ENCODE data around the gene MAD1L1. TPM values are rescaled to one million over a fixed set of nuclear protein-coding genes. Genes with fewer than 3 reads are reported as not detected.

The MAD1L1 gene
- total RNA-seq, 2 experiments from 2014 or later: 40.0 to 44.7 TPM

DNA sequence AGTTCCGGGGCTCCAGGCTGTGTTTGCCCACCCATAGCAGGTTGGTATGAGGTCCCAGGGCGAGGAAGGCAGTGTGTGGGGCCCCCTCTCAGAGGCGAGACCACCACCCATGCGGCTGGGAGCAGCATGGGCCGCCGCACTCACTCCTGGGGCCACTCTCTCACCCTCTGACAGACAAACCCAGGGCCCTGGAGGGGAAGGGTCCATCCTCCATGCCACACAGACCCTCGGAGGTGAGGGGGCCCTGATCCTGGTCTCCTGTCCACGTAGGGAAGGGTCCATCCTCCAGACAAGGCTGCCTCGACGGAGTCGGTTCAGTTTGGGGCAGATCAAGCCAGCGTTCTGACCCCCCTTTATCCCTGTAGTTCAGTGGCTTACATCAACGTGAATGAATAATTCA lies 331.9 kb downstream of the MAD1L1 start:
- Mint-ChIP-seq H3K4me1 (ENCODE audit: low read depth) (no peaks in the 10 kb centered on the region), H3K27me3 (no peaks in the 10 kb centered on the region), H3K27ac (no peak overlapping the region), H3K4me3 (no peak overlapping the region), H3K9me3 (no peaks in the 10 kb centered on the region), H3K36me3 (ENCODE audit: low read depth) (no peaks in the 10 kb centered on the region)
- POLR2A ChIA-PET: no interaction called here
- ATAC-seq (no peak), DNase-seq (no peak)
- TF ChIP-seq, protein P1, sequence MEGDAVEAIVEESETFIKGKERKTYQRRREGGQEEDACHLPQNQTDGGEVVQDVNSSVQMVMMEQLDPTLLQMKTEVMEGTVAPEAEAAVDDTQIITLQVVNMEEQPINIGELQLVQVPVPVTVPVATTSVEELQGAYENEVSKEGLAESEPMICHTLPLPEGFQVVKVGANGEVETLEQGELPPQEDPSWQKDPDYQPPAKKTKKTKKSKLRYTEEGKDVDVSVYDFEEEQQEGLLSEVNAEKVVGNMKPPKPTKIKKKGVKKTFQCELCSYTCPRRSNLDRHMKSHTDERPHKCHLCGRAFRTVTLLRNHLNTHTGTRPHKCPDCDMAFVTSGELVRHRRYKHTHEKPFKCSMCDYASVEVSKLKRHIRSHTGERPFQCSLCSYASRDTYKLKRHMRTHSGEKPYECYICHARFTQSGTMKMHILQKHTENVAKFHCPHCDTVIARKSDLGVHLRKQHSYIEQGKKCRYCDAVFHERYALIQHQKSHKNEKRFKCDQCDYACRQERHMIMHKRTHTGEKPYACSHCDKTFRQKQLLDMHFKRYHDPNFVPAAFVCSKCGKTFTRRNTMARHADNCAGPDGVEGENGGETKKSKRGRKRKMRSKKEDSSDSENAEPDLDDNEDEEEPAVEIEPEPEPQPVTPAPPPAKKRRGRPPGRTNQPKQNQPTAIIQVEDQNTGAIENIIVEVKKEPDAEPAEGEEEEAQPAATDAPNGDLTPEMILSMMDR (IDR thresholded peaks at IDR 0.05): no peak
- intact Hi-C loops (cut with micrococcal nuclease): no loop called here
- CTCF ChIA-PET: no interaction called here

DNA sequence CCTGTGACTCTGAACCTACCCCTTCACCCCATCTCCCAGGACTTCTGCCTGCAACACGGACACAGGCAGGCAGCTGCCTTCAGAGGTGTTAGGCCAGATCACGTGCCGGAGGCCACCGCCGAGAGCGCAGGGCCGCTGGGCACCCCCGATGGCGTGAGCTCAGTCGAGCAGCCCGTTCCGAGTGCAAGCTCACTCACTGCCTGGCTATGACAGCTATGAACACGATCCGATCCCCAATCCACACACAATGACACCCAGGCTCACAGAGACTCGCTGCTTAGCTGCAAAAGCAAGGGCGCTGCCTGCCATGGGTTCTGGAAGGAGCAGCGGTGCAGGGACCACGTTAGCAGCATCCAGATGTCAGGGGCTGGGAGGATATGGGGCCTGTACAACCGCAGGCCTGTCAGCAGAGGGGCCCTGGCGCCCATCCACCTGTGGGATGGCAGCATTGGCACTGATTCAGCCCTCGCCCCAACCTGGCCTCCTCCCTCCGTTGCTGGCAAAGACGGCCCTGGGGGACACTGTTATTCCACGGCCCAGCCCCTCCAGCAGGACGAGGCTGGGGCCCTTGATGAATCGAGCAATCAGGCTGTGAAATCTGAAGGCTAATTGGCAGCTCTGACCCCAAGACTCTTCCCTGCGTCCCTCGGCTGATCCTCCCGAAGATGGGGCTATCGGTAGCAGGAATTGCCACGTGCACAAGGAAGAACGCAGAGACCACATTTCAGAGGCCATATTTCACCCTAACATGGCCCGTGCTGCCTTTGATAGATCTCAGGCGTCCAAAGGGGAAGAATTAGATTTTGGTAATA lies 332.6 kb downstream of the MAD1L1 start:
- POLR2A ChIA-PET: no interaction called here

DNA sequence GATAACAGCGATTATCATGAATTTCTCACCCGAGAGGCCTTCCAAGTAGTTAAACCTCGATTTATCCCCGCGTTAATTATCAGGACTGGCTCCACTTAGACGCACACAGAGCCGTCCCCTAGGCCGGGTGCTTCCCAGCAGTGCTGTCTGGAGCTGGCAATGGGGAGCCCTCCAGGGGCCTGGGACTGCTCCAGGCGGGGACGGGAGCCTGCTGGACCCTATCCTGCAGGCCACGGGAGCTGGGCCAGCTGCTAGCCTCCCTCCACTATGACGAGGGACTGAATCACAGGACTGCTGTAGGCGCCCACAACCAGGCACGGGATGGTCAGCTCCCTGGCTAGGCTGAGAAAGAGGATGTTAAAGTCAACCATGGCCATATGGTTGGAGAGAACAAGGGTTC lies 333.5 kb downstream of the MAD1L1 start:
- CTCF ChIA-PET: no interaction called here
- no peak overlapping the region for H3K4me3 Mint-ChIP-seq
- TF ChIP-seq, protein P1 (IDR thresholded peaks at IDR 0.05): no peak
- no peaks in the 10 kb centered on the region for H3K27me3 Mint-ChIP-seq
- DNase-seq (no peak), ATAC-seq (no peak)
- POLR2A ChIA-PET: no interaction called here
- H3K4me1 Mint-ChIP-seq (ENCODE audit: low read depth): no peaks in the 10 kb centered on the region
- no peaks in the 10 kb centered on the region for H3K36me3 Mint-ChIP-seq (ENCODE audit: low read depth)
- no peaks in the 10 kb centered on the region for H3K9me3 Mint-ChIP-seq
- intact Hi-C loops (cut with micrococcal nuclease): no loop called here
- no peak overlapping the region for H3K27ac Mint-ChIP-seq

More for the DNA sequence above, 332.6 kb downstream of the MAD1L1 start:
- no peak for DNase-seq
- CTCF ChIA-PET: no interaction called here
- Mint-ChIP-seq H3K27me3 (no peaks in the 10 kb centered on the region), H3K9me3 (no peaks in the 10 kb centered on the region), H3K27ac (no peak overlapping the region), H3K4me1 (ENCODE audit: low read depth) (no peaks in the 10 kb centered on the region), H3K4me3 (no peak overlapping the region), H3K36me3 (ENCODE audit: low read depth) (no peaks in the 10 kb centered on the region)
- ATAC-seq: no peak
- intact Hi-C loops (cut with micrococcal nuclease): no loop called here
- TF ChIP-seq, protein P1 (IDR thresholded peaks at IDR 0.05): no peak

DNA sequence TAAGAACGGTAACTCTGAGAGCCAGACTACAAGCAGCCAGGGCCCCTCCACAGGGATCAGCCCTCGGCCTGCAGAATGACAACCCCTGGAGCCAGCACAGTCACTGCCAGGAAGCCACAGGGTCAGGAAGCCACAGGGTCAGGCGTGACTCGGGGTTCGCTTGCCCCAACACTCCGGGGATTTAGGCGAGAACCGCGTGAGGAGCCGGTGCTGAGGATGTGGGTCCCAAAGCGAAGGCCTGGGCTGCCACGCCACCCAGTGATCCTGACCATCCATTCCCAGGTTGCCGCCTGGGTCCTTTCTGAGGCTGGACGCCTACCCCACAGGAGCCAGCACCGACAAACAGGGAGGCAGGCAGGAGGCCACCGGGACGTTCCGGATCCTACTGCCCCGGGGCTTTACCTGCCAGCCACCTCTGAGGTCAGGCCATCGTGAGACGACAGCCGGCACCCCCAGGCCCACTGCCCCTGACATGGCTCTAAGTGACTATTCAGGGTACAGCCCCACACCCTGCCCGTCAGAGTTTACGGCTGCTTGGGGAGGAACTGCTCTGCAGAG lies 334.0 kb downstream of the MAD1L1 start:
- H3K4me1 Mint-ChIP-seq (ENCODE audit: low read depth): no peaks in the 10 kb centered on the region
- H3K27ac Mint-ChIP-seq: no peak overlapping the region
- TF ChIP-seq, protein P1 (IDR thresholded peaks at IDR 0.05): no peak
- ATAC-seq (no peak), DNase-seq (no peak)
- intact Hi-C loops (cut with micrococcal nuclease): no loop called here
- CTCF ChIA-PET: no interaction called here
- H3K9me3 Mint-ChIP-seq: no peaks in the 10 kb centered on the region
- no peaks in the 10 kb centered on the region for H3K36me3 Mint-ChIP-seq (ENCODE audit: low read depth)
- POLR2A ChIA-PET: no interaction called here
- H3K27me3 Mint-ChIP-seq: no peaks in the 10 kb centered on the region
- H3K4me3 Mint-ChIP-seq: no peak overlapping the region

DNA sequence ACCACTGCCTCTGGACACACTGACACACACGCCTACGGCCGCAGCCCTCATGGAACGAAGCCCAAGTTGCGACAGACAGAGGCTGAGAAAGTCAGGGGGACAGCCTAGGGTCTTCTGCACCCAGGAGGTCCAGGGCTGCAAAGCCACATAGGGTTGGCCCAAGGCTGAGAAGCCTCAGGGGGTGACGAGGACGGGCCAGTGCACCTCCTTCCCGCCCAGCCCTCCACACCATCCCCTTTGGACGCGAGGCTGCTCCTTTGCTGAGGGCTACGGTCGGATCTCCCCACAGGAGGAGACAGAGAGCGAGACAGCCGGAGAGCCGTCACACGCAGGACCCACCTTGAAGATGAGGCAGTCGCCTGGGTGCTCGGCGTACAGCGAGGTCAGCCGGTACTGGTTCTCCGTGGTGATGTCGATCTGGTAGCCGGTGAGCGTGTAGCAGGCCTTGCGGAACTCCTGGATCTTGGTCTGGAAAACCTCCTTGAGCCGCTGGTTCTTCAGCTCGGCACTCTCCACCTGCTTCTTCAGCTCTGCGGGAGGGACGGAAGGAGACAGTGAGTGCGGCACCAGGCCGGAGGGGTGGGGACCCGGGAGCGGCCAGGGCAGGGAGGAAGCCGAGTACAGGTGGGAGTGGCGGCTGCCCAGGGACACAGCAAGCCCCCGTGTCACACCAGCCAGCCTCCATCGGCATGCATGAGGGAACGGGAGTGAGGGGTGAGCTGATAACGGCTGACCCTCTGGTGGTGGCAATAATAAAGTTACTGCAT lies 334.7 kb downstream of the MAD1L1 start:
- CTCF ChIA-PET: no interaction called here
- intact Hi-C loops (cut with micrococcal nuclease): no loop called here
- ATAC-seq (no peak), DNase-seq (no peak)
- H3K27me3 Mint-ChIP-seq: no peaks in the 10 kb centered on the region
- no peaks in the 10 kb centered on the region for H3K4me1 Mint-ChIP-seq (ENCODE audit: low read depth)
- no peak overlapping the region for H3K4me3 Mint-ChIP-seq
- TF ChIP-seq, protein P1 (IDR thresholded peaks at IDR 0.05): no peak
- no peaks in the 10 kb centered on the region for H3K9me3 Mint-ChIP-seq
- H3K27ac Mint-ChIP-seq: no peak overlapping the region
- H3K36me3 Mint-ChIP-seq (ENCODE audit: low read depth): no peaks in the 10 kb centered on the region
- POLR2A ChIA-PET: no interaction called here

Measured in activated CD8-positive, alpha-beta T cell treated with anti-CD3 and anti-CD28 coated beads for 36 hours (primary cell).